HG03460 (cell line): Measurements from ENCODE around the gene CDS1.
"Not testable (repeated sequence)": the region's sequence is repeated elsewhere in the genome, so short reads cannot be mapped to it uniquely, and the experiment has no call there.

Experiments used
- ATAC-seq: cut with Tn5 transposase; IDR thresholded peaks from one replicate; pipeline ENCODE4 v1.9.1; 2021; ENCODE audit not compliant: unreplicated experiment

The CDS1 gene

GRCh38 chr4:84606645-84607044 is 23.7 kb downstream of the CDS1 start:
- no peak for ATAC-seq

- ATAC-seq = no peak
These were observed 28.6 kb downstream of the CDS1 start for GRCh38 chr4:84611531-84611930.

DNA sequence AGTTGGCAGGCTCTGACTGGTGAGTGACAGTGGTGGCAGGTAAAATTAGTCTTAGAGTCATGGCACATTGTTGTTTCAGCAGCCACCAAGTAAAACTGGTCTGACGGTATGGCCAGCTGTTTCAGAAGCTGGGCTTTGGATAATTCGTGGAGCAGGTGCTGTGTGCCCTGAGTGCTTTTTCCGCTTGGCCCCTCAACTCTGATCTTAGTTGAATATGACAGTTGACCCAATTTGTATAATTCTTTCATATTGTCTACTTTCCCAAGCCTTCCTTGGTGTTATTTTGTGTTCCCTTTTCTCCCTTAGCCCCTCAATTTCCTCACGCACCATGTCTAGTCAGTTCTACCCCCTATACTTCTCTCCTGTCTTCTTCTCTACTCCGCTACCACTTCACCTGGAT is 32.0 kb downstream of the CDS1 start:
- ATAC-seq = no peak

GRCh38 chr4:84615355-84615754 is 32.4 kb downstream of the CDS1 start:
- ATAC-seq = no peak

DNA sequence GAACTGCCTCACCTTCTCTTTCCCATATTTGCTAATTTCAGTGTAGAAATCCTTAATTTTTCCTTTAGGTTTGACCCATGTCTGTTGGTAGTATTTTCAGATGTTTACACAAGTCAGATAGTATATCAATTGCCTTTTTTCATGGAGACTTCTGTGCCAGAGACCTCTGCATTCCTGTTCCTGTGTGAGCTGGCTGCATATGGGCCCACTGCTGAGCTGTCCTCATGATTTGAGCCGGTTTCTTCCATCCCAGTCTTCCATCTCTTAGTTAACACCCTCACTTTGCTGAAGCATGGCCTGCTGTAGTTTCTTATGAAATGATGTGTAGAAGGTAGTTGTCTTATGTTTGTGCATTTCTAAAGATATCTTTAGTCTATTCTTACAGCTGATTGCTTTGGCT is 40.0 kb downstream of the CDS1 start:
- no peak for ATAC-seq

- no peak for ATAC-seq
These were observed 40.7 kb downstream of the CDS1 start for GRCh38 chr4:84623661-84624060.

- ATAC-seq = no peak
These were observed 43.7 kb downstream of the CDS1 start for GRCh38 chr4:84626673-84627072.

DNA sequence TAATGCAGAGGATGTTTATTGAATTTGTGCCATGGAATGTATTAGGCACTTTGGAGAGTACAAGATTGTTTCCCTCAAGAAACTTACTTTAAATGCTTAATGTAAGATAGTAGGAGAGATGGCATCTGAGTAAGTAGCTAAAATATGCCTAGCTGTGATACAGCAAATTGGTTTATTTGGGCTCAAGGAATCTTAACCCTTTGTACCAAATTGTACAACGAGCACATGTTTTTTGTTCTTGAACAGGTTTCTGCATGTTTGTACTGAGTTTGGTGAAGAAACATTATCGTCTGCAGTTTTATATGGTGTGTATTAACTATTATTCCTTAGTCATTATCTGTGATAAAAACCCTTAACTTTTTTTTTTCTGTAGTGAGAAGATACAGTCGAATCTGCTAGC is 48.6 kb downstream of the CDS1 start:
- ATAC-seq = no peak

GRCh38 chr4:84632092-84632491 is 49.2 kb downstream of the CDS1 start:
- no peak for ATAC-seq

DNA sequence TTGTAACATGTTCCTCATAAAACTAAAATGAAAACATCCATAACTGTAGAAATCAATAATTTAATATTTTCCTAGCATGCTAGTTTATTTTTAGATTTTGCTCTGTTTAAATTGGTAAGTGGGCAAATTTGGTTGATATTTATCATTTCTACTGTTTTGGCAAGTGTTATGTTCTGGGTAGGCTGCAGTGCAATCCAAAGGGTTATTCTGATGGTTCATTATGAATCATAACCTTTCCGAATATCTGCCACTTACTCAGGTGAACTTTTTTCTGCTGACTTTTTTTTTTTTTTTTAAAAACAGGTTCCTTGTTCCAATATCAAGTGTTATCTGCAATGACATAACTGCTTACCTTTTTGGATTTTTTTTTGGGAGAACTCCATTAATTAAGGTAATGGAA is 52.0 kb downstream of the CDS1 start:
- no peak for ATAC-seq

DNA sequence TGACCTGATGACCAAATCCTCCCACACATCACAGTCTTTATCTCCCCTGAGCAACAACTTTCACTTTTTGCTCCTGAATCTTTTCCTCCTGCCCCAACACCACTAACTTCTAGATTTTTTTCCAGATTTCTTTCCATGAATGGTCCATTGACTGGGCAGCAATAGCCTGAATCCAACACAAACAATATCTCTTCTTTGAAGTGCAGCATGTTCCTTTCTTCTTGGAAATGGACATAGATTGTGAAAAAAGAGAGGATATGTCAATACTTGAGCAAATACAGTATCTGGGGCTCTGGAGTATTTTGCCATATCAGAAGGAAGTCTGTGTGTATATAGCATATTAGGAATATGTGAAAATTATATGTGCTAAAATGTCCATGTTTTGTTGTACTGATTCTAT is 55.2 kb downstream of the CDS1 start:
- no peak for ATAC-seq

DNA sequence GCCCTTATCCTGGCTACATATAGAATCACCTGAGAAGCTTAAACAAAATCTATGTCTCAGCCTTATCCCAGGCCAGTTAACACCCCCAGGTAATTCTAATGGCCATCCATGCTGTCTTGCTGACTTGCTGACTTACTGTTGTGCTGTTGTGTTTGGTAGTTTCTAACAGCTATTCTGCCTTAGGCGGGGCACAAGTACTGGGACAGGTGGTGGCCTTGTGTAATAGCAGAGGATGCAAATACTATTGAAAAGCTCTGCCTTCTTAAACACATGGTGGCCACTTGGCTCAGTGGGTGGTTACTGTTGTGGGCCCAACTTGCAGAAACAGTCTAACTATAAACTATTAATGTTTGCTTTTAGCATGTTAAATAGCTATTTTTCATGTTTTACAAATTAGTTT is 56.2 kb downstream of the CDS1 start:
- ATAC-seq = no peak

- no peak for ATAC-seq
These were observed 61.2 kb downstream of the CDS1 start for GRCh38 chr4:84644087-84644486.

- ATAC-seq = no peak
These were observed 64.5 kb downstream of the CDS1 start for GRCh38 chr4:84647312-84647884.

DNA sequence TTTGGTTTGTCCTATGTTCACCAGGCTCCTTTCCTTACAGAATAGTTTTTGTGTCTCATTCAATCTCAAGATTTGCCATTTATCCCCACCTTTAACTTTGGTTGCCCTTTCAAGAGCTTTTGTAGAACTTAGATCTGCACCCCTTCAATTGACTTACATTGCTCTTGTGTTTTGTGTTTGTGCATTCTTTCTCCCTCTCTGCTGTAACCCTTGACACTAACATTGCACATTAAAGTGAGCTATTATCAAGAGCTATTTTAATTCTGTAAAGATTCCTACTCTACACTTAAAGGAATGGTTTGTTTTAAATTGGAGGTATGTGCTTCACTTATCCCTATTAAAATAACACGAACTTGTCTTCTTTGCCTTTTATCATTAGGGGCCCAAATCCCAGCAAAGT is 65.3 kb downstream of the CDS1 start:
- ATAC-seq = no peak

- no peak for ATAC-seq
These were observed 66.1 kb downstream of the CDS1 start for GRCh38 chr4:84648863-84649647.

DNA sequence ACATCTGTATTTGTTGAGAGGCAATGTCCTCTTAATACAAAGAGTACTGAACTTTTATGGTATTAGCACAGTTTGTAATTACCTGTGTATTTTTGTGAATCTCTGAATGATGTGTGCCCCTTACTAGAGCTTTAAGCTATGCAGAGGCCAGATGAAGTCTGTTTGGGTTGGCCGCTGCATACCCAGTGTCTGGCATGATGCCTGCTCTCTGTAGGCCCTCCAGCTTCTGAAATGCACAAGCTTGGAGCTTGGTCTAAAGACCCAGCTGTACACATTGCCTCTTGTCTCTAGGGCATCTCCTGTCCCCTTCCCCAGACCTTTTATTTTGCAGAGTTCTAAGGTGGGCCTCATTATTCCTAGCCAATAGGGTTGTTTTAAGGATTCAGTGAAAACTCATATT is 68.6 kb downstream of the CDS1 start:
- ATAC-seq = no peak

DNA sequence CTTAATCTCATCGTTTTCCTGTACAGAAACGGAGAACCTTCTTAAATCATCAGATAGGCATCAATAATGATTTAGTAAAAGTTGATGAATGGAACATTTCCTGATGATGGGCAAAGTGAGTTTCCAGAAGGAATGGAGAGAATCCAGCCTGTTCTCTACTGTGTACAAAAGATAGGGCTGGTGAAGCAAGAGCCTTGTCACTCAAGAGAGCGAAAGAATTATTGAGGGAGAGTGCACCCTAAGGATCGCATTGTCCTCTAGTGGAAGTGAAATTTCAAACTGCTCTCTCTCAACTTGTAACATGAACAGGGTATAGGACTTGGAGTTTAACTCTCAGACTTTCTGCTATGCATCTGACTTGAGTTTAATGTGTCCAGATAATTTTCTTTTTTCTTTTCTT is 69.6 kb downstream of the CDS1 start:
- ATAC-seq = no peak

DNA sequence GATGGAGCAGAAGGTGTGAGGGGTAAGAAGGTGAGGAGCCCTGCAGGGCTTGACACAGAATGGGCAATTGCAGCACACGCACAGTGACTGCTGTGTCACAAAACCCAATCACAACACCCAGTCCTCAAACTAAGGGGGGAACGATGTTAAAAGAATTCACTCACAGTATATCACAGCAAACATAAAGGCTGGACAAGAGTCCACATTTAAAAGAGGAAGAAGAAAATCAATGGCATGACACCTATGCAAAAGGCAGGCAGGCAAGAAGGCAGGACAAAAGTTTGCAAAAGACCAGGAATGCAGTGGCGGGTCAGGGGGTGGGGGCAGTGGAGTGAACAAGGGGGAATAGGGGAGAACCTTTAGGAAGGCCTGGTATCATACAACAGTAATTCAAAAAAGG is 77.7 kb downstream of the CDS1 start:
- ATAC-seq = no peak

- no peak for ATAC-seq
These were observed 78.4 kb downstream of the CDS1 start for GRCh38 chr4:84661191-84661939.

DNA sequence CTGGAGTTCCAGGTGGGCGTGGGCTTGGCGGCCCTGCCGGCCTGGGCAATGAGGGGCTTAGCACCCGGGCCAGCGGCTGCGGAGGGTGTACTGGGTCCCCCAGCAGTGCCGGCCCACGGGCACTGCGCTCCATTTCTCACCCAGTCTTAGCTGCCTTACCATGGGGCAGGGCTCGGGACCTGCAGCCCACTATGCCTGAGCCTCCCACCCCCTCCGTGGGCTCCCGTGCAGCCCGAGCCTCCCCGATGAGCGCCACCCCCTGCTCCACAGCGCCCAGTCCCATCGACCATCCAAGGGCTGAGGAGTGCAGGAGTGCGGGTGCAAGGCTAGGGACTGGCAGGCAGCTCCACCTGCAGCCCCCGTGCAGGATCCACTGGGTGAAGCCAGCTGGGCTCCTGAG is 81.8 kb downstream of the CDS1 start:
- ATAC-seq = not testable (repeated sequence)

DNA sequence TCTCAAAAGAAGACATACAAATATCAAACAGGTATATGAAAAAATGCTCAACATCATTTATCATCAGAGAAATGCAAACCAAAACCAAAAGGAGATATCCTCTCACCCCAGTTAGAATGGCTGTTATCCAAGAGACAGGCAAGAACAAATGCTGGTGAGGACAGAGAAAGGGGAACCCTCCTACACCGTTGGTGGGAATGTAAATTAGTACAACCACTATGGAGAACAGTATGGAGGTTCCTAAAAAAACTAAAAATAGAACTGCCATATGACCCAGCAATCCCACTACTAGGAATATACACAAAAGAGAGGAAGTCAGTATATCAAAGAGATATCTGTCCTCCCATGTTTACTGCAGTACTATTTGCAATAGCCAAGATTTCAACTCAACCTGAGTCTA is 83.5 kb downstream of the CDS1 start:
- no peak for ATAC-seq
